ENCODE data around the gene SLC11A1.

SLC11A1 gene

DNA sequence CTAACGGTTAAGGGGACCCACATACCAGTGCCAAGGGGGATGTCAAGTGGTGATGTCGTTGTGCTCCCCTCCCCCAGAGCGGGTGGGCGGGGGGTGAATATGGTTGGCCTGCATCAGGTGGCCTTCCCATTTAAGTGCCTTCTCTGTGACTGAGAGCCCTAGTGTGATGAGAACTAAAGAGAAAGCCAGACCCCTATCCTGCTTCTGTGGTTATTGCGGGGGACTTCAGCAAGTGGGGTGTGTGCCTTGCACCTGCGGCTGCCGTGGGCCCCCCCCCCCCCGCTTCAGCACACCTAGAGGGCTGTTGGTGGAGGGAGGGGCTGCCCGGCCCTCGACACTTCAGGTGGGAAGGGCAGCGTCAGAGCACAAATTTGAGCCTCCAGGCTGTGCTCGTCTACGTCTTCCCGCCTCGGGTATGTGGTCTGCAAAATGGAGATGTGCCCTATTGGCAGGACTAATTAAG lies 23.7 kb downstream of the SLC11A1 start:
- DNase-seq, result no peak

DNA sequence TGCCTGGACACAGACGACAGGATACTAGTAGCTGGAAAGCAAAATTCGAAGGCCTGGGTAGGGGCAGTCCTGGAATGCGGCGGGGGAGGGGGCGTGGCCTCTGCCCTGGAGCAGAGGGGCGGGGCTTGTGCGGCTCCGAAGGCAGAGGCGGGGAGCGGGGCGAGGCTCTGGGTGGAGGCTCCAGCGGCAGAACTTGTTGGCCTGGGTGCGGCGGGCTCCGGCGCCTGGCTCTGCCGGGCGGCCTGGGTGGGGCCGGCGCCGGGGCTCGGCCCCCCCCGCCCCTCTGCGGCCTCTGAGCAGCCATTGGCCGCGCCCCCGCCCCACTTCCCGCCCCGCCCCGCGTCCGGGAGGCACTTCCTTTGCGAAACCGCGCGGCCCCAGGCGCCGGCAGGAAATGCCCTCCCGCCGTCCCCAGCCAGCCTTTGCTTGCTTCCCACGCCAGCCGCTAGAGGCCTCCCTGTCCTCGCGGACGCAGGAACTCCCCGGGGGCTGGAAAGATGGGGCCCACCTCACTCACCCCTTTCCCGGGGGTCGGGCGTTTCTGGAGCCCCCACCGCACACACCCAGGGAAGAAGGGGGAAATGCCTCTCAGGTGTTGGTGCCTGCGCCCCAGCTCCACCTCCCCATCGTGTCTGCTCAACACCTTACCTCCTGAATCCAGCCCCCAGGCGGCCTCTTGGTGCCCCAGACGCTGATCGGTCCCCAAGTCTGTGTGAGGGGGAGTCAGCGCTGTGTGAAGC lies 24.3 kb downstream of the SLC11A1 start:
- peak; percentile 95 to 96 for DNase-seq

DNA sequence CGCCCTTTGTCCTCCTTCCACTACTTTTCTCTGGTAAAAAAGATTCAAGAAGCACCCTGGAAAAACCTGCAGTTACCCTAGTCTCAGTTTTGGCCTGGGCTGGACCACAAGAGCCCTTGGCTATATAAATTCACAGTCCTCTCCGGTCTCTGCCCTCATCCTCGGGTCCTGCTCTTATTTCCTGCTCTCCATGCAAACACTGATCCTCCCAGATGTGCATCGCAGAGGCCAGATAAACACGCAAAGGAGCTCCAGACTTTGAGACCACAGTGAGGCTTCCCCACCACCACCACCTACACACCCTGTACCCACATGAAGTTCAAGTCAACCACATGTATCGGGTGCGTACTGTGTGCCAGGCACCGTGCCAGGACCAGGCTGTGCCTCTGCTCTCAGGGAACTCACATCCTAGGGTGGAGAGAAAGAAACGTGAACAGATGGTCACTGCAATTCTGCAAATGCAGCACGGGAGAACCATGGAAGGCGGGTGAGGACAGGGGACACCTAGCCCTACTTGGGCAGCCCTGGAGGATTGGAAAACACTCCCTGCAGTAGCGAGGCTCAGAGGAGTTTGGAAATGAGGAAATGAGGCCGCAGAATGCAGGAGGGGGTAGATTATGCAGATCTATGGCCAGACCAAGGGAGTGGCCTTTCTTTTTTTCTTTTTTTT lies 25.0 kb downstream of the SLC11A1 start:
- peak; percentile 57 to 74 for DNase-seq

DNA sequence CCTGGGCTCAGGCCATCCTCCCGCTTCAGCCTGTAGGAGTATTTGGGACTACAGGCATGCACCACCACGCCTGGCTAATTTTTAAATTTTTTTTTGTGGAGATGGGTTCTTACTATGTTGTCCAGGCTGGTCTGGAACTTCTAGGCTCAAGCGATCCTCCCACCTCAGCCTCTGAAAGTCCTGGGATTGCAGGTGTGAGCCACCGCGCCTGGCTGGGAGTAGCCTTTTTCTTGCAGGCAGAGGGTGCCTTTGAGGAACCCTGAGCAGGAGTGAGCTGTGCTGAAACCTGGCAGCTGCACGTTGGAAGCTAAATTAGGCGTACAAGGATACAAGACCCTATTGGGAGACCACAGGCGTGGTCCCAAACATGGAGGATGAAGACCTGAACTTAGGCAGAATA lies 25.6 kb downstream of the SLC11A1 start:
- DNase-seq, result no peak

DNA sequence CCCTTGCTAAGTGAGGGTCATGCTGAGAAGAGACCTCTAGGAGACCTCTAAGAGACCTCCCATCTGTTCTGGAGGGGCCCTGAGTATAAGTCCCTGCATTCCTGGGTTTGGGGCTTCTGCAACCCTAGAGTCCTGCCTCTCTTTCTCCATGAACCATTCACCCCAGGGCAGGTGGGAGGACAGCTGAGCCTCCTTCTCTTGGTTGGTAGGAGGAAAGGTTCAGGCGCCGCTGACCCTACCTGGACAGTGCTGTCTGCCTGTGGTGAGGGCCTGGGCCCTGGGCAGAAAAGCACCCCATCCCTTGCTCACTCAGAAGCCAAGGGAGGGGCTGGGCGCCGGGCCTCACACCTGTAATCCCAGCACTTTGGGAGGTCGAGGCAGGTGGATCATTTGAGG lies 36.2 kb downstream of the SLC11A1 start:
- no peak for DNase-seq

DNA sequence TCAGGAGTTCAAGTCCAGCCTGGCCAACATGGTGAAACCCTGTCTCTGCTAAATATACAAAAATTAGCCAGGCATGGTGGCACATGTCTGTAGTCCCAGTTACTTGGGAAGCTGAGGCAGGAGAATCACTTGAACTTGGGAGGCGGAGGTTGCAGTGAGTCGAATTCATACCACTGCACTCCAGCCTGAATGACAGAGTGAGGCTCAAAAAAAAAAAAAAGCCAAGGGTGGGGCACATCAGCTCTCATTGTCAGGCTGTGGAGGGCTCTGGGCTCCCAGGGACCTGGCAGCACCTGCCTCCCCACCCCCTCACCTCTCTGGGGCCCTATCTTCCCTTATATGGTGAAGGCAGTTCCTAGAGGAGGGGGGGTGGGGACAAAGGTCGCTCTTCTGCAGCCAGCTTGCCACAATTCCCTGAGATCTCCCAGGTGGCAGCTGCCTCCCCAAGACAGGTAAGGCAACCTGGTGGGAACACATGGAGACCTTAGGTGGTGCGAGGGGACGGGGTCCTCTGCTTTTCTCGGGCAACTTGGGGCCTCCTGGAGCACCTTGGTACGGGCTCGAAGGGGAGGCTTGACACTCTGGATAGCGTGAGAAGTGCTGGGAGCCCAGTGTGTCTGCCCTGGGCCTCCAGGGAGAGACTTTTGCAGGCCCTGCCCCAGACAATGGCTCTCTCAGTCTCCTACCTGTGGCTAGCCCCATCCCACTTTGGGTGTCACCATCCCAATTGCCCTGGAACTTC lies 36.8 kb downstream of the SLC11A1 start, which contains the start of gene VIL1:
Gene VIL1, plus strand, starts transcription at position 407 of the 742 bp plus-strand sequence. CDS start 4,656 bp downstream, outside the sequence.
- no peak for DNase-seq

DNA sequence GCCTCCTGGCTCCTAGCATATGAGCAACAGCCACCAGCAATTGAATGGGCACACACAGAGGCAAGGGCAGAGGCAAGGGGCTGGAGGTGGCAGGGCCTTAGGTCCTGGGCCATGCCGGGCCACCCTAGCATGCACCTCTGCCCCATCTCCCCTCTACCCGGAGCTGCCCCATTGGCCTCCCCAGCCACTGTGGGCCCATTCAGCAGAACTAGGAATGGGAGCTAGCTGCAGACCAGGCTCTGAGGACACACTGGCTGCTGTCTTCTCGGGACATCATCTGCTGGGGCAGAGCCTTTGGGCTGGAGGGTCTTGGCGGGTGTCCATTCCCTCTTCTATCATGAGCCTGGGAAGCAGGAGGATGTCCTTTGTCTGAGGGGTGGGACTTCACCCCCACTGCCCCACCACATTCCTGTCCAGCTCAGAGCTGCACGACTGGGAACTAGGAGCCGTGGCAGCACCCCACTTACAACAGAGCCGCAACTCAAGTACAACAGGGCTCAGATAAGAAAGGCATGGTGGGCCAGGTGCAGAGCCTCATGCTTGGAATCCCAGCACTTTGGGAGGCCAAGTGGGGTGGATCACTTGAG lies 37.6 kb downstream of the SLC11A1 start:
- DNase-seq, result no peak

DNA sequence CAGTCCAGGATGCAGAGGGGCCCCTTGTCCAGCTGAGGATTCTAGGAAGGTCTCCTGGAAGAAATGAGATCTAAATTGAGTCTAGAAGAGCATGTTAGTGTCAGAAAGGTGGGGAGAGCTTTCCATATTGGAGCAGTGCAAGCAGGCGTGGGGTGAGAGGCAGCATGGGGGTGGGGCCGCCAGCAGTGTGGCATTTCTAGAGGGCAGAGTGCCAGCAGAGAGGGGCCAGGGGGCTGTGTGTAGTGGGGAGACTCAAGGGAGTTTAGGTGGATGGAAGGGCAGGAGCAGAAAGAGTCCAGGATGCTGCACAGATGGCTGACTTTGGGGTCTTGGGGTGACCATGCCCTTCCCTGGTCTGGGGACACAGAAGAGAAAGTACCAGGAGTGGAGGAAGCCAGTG lies 39.0 kb downstream of the SLC11A1 start:
- DNase-seq, result no peak

DNA sequence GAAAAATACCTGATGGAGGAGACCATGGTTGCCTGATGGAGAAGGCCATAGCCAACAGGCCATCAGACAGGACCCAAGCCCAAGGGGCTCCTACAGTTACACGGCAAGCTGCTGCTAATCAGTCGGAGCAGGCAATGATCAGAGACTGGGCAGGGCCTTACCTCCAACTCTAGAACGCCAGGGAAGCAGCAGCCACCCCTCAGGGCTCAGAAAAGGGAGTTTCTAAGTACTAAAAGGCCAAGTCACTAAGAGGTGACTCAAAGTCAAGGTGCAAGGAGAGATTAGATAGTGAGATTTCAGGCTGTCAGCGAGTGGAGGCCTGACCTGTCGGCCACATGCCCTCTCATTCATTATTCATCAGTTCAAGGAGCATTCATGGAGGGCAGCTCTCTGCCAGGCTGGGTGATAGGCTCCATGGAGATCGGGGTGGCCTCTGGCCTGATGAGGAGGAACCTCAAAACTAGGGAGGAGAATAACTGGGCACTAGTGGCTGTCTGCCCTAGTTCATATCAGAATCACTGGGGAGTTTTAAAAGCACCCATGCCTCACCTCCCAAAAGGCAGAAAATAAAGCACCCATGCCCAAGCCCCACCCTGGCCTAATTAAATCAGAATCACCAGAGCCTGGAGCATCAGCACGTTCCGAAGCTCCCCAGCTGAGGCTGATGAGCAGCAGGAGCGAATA lies 40.5 kb downstream of the SLC11A1 start:
- no peak for DNase-seq

DNA sequence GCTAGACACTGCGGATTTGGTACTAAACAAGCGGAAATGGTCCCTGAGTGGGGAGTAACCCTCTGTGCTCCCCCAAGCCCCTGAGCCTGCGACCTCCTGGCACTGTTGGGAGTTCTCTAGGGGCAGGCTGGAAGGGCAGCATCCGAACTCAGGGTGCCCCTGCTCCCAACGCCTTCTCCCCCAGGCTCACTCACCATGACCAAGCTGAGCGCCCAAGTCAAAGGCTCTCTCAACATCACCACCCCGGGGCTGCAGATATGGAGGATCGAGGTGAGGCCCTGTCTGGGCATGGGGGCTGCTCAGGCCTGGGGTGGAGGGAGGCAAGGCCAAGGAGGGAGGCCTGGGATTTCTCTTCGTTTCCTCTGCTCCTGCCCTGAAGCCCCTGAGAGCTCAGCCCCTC lies 41.5 kb downstream of the SLC11A1 start:
- DNase-seq, result no peak

DNA sequence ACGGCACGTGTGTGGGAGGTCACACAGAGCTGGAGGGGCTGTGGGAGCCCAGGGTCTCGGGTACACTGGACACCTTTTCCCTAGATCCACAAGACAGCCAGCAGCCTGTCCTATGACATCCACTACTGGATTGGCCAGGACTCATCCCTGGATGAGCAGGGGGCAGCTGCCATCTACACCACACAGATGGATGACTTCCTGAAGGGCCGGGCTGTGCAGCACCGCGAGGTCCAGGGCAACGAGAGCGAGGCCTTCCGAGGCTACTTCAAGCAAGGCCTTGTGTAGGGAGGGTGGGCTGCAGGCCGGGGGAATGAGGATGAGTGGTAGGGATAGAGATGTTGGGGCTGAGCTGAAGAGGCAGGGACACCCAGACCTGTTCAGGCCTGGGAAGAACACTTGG lies 43.5 kb downstream of the SLC11A1 start:
- DNase-seq, result no peak

DNA sequence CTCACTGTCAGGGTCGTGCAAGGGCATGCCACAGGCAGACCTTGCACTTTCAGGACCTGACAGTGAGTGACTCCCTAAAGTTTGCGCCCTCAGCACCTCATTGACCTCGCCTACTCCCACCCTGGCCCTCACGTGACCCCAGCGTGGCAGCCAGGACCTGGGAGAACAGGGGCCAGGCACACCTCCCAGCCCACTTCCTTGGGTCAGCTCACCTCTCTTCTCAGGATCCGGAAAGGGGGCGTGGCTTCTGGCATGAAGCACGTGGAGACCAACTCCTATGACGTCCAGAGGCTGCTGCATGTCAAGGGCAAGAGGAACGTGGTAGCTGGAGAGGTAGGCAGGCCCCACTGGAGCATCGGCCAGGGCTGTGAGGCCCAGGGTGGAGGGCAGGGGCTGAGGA lies 45.7 kb downstream of the SLC11A1 start:
- DNase-seq, result no peak

DNA sequence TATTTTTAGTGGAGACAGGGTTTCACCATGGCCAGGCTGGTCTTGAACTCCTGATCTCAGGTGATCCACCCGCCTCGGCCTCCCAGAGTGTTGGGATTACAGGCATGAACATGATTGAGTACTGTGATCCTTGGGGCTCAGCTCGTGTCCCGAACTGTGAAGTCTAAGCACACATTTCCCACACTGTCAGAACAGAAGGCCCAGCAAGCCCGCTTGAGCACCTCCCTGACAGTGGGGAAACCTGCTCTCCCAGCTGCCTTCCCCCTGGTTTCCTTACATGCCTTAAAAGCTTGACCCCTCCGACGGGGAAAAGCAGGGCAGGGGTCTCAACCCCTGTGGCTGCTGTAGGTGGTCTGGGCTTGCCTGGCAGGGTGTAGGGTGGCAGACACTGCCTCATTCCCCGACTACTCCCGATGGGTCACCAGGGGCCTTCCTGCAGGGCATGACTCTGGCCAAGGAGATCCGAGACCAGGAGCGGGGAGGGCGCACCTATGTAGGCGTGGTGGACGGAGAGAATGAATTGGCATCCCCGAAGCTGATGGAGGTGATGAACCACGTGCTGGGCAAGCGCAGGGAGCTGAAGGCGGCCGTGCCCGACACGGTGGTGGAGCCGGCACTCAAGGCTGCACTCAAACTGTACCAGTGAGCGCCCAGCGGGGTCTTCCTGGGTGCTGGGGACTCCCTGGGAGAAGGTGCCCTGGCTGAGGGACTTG lies 46.9 kb downstream of the SLC11A1 start:
- DNase-seq, result no peak

DNA sequence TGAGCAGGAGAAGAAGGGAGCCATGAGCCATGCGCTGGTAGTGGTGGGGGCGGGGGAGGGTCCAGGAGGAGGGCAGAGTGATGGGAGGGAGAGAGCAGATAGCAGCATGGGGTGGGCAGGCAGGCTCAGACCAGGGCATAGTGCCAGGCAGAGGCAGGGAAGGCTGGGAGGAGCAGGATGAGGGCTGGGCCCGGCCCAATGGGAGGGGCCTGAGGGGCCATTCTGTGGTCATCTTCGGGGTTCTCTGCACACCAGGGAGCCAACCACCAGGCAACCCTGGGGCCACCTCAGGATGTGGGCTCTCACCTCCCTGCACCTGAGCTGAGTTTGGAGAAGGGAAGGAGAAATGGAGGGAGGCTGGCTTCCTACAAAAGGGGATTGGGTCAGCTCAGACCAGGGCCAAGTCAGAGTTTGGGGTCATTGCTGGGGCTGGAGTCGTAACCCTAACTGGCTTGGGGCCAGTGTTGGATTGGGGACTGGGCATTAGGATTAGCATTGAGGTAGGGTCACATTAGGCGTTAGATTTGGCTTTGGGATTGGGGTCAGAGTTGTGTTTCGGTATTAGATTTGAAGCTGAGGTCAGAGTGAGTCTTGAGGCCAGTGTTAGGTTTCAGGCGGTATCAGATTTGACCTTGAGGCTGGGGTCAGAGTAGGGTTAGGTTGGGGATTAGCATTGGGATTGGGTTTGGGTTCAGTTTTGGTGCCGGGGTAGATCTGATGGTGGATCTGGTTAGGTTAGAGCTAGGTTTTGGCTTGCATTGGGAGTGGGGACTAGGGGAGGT lies 48.0 kb downstream of the SLC11A1 start:
- DNase-seq, result no peak

DNA sequence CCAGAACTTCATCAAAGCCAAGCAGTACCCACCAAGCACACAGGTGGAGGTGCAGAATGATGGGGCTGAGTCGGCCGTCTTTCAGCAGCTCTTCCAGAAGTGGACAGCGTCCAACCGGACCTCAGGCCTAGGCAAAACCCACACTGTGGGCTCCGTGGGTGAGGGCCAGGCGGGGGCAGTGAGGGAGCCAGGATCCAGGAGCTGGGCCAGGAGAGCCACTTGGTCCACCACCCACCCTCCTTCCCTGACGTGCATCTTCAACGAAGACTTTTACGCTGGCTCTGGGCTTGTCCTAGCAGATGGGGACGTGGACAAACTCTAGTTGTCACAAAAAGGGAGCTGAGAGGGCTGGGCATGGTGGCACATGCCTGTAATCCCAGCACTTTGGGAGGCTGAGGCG lies 48.6 kb downstream of the SLC11A1 start:
- DNase-seq, result no peak

DNA sequence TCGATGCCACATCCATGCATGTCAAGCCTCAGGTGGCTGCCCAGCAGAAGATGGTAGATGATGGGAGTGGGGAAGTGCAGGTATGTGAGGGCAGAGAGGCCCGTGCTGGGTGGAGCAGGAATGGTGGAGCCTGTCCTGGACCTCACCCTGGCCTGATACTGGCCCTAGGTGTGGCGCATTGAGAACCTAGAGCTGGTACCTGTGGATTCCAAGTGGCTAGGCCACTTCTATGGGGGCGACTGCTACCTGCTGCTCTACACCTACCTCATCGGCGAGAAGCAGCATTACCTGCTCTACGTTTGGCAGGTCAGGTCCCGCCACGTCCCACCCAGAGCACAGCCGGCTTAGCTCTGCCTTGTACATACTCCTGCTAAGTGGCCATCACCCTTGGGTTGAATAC lies 49.8 kb downstream of the SLC11A1 start:
- no peak for DNase-seq

DNA sequence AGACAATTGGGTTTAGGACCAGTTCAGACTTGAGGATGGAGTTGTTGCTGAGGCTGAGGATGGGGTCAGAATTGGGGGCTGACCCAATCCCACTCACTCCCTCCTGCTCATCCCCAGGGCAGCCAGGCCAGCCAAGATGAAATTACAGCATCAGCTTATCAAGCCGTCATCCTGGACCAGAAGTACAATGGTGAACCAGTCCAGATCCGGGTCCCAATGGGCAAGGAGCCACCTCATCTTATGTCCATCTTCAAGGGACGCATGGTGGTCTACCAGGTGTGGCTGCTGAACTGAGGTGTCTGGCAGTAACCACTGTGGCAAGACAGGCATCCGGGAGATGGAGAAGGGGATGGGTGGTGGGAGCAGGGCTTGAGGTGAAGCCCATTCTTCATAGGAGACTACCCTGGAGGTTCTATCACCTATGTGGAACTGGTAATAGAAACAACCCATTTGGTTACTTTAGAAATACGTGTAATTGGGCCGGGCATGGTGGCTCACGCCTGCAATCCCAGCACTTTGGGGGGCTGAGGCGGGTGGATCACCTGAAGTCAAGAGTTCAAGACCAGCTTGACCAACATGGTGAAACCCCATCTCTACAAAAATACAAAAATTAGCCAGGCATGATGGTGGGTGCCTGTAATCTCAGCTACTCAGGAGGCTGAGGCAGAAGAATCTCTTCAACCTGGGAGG lies 50.7 kb downstream of the SLC11A1 start:
- no peak for DNase-seq

DNA sequence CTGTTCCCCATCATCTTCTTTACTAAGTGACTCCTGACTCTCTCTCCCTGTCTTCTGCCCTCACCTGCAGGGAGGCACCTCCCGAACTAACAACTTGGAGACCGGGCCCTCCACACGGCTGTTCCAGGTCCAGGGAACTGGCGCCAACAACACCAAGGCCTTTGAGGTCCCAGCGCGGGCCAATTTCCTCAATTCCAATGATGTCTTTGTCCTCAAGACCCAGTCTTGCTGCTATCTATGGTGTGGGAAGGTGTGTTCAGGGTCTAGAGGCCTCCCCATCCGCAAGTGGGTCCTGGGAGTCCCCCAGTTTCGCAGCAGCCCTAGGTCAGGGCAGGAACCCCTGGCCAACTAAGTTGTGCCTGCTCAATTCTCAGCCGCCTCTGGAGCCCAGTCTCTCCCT lies 52.4 kb downstream of the SLC11A1 start:
- no peak for DNase-seq

DNA sequence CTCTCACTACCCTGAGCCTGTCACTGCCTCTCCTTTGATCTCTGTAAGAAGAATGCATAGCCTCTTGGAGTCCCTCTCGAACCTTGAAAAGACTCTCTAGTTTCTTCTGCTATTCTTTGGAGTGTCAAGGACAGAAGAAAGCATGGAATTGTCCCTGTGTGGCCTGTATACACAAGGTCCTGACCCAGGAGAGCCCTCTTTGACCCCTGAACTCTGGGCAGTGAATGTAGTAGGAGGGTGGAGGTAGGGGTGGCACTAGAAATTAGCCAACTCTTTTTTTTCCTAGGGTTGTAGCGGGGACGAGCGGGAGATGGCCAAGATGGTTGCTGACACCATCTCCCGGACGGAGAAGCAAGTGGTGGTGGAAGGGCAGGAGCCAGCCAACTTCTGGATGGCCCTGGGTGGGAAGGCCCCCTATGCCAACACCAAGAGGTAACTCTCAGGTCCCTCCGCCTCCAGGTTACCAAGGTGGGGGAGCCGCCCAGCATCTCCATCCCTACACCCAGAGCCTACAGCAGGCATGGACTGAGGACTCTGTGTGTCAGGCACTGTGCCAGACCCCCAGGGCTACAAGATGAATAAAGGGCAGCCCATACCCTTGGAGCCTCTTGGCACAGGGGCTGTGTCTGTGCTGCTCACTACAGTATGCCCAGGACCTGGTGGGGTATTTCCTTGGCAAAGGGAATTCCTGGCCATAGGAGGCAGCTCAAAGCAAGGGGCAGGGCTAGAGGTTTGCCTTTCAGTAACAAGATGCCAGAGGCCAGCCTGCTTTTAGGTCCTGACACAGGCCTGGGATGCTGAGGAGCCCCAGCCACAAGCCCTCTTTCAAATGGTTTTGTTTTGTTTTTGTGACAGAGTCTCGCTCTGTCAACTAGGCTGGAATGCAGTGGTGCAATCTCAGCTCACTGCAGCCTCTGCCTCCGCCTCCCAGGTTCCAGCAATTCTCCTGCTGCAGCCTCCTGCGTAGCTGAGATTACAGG lies 53.2 kb downstream of the SLC11A1 start:
- DNase-seq, result no peak

Measured in inflammatory macrophage (primary cell).